H1 (cell line): Measurements from ENCODE around the gene FAM240A.

Source experiments
- CBX8 ChIP-seq: fragments of 300-800, 300-1000 bp; sonication (generic); IDR thresholded peaks from 2 replicates; pipeline ENCODE4 v1.7.1; 2016; ENCODE audit warnings: low read depth, low read length, borderline replicate concordance
- CHD1 ChIP-seq: IDR thresholded peaks from 2 replicates; pipeline ENCODE4 v1.6.1; 2012; ENCODE audit warnings: low read depth, low read length, improper control_type of control experiment
- EGR1 ChIP-seq: IDR thresholded peaks from 2 replicates; pipeline ENCODE4 v1.6.1; 2011; ENCODE audit warnings: low read depth, low read length, borderline replicate concordance
- GABPA ChIP-seq: IDR thresholded peaks from 2 replicates; pipeline ENCODE4 v1.6.1; 2011; ENCODE audit warnings: mild to moderate bottlenecking, low read length, moderate library complexity, borderline replicate concordance; ENCODE audit not compliant: insufficient read depth
- HDAC2 ChIP-seq, 2 experiments: fragments of 300-600 bp in 1 of 2; sonication (generic) in 1 of 2; IDR thresholded peaks; 2 replicates each; pipeline ENCODE4 v1.6.1; 2011 to 2012; ENCODE audit warnings: low read depth in 2 of 2, low read length in 2 of 2, mild to moderate bottlenecking in 2 of 2, moderate library complexity in 2 of 2, borderline replicate concordance in 1 of 2, inconsistent platforms in 1 of 2
- JUND ChIP-seq: IDR thresholded peaks from 2 replicates; pipeline ENCODE4 v1.6.1; 2011; ENCODE audit warnings: mild to moderate bottlenecking, improper control_type of control experiment, low read length
- NRF1 ChIP-seq: IDR thresholded peaks from 2 replicates; pipeline ENCODE4 v1.6.1; 2011; ENCODE audit warnings: mild to moderate bottlenecking, low read depth, low read length, improper control_type of control experiment
- POLR2A ChIP-seq, 2 experiments: IDR thresholded peaks; 1 replicate in 1 of 2; 2 replicates in 1 of 2; pipeline ENCODE4 v1.6.1; 2011; ENCODE audit warnings: low read depth in 2 of 2, low read length in 2 of 2, mild to moderate bottlenecking in 2 of 2; ENCODE audit errors: control extremely low read depth in 1 of 2
- RAD21 ChIP-seq, 2 experiments: IDR thresholded peaks in 1 of 2; conservative IDR thresholded peaks in 1 of 2; 2 replicates each; pipeline ENCODE4 v1.6.1; 2011; ENCODE audit warnings: low read depth in 2 of 2, low read length in 2 of 2, improper control_type of control experiment in 1 of 2, inconsistent platforms in 1 of 2, mild to moderate bottlenecking in 1 of 2, moderate library complexity in 1 of 2
- SAP30 ChIP-seq: fragments of 300-600 bp; sonication (generic); IDR thresholded peaks from 2 replicates; pipeline ENCODE4 v1.7.1; 2012; ENCODE audit warnings: low read length, moderate library complexity, mild to moderate bottlenecking, inconsistent platforms; ENCODE audit not compliant: insufficient read depth, insufficient replicate concordance
- SRF ChIP-seq: IDR thresholded peaks from 2 replicates; pipeline ENCODE4 v1.6.1; 2011; ENCODE audit warnings: mild to moderate bottlenecking, low read depth, low read length, moderate library complexity
- TAF1 ChIP-seq: IDR thresholded peaks from 2 replicates; pipeline ENCODE4 v1.6.1; 2011; ENCODE audit warnings: mild to moderate bottlenecking, low read depth, low read length
- TF ChIP-seq, protein P1 (sequence below), 3 experiments: IDR thresholded peaks; 1 replicate in 2 of 3; 2 replicates in 1 of 3; pipeline versions ENCODE4 v1.5.1 to v1.6.1; 2011; ENCODE audit warnings: low read length in 3 of 3, mild to moderate bottlenecking in 3 of 3, inconsistent platforms in 2 of 3, low read depth in 1 of 3, moderate library complexity in 1 of 3; ENCODE audit not compliant: insufficient read depth in 1 of 3; ENCODE audit errors: control extremely low read depth in 1 of 3

GRCh38 chr3:46667061-46667621 lies 54.8 kb downstream of the FAM240A start:
- TF ChIP-seq POLR2A (IDR thresholded peaks at IDR 0.05; ENCODE audit: control extremely low read depth in 1 of 2, low read depth in 2 of 2, low read length in 2 of 2) (no peak), JUND (no peak), EGR1 (no peak), TAF1 (no peak), SRF (no peak), CHD1 (no peak), HDAC2 (IDR thresholded peaks at IDR 0.05; ENCODE audit: borderline replicate concordance in 1 of 2, low read depth in 2 of 2, low read length in 2 of 2) (no peak), RAD21 (IDR thresholded peaks at IDR 0.05 in 1 of 2, conservative IDR thresholded peaks at IDR 0.05 in 1 of 2; ENCODE audit: low read depth in 2 of 2, low read length in 2 of 2) (no peak), CBX8 (no peak), GABPA (no peak), NRF1 (no peak), SAP30 (no peak)
- TF ChIP-seq, protein P1, sequence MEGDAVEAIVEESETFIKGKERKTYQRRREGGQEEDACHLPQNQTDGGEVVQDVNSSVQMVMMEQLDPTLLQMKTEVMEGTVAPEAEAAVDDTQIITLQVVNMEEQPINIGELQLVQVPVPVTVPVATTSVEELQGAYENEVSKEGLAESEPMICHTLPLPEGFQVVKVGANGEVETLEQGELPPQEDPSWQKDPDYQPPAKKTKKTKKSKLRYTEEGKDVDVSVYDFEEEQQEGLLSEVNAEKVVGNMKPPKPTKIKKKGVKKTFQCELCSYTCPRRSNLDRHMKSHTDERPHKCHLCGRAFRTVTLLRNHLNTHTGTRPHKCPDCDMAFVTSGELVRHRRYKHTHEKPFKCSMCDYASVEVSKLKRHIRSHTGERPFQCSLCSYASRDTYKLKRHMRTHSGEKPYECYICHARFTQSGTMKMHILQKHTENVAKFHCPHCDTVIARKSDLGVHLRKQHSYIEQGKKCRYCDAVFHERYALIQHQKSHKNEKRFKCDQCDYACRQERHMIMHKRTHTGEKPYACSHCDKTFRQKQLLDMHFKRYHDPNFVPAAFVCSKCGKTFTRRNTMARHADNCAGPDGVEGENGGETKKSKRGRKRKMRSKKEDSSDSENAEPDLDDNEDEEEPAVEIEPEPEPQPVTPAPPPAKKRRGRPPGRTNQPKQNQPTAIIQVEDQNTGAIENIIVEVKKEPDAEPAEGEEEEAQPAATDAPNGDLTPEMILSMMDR (IDR thresholded peaks at IDR 0.05; ENCODE audit: control extremely low read depth in 1 of 3, insufficient read depth in 1 of 3, low read depth in 1 of 3, low read length in 3 of 3), result no peak
